ENCODE data around the gene PPP2R2D.

The PPP2R2D gene

GRCh38 chr10:131944976-131945695 lies 44.3 kb downstream of the PPP2R2D start:
- DNase-seq = no peak
- peaks cover 50% of the 10 kb centered on the region for H3K36me3 ChIP-seq
- H3K27ac ChIP-seq = no peak overlapping the region
- no peaks in the 10 kb centered on the region for H3K9me3 ChIP-seq (ENCODE audit: severe bottlenecking)
- H3K27me3 ChIP-seq (ENCODE audit: insufficient read depth, low read depth, severe bottlenecking) = no peaks in the 10 kb centered on the region
- H3K4me3 ChIP-seq (ENCODE audit: low read depth, low read length) = no peak overlapping the region
- TF ChIP-seq CTCF (IDR thresholded peaks at IDR 0.05; ENCODE audit: low read depth, low read length) = no peak

- H3K9me3 ChIP-seq (ENCODE audit: severe bottlenecking) = no peaks in the 10 kb centered on the region
- no peak overlapping the region for H3K27ac ChIP-seq
- H3K36me3 ChIP-seq = peaks cover 55% of the 10 kb centered on the region
- no peaks in the 10 kb centered on the region for H3K27me3 ChIP-seq (ENCODE audit: insufficient read depth, low read depth, severe bottlenecking)
- no peak overlapping the region for H3K4me3 ChIP-seq (ENCODE audit: low read depth, low read length)
- DNase-seq = no peak
- no peak for TF ChIP-seq CTCF (IDR thresholded peaks at IDR 0.05; ENCODE audit: low read depth, low read length)
These were observed 45.5 kb downstream of the PPP2R2D start for GRCh38 chr10:131946321-131946751.

GRCh38 chr10:131946880-131947279 lies 46.1 kb downstream of the PPP2R2D start:
- no peak overlapping the region for H3K27ac ChIP-seq

GRCh38 chr10:131947631-131948347 lies 47.0 kb downstream of the PPP2R2D start:
- Histone ChIP-seq H3K9me3 (ENCODE audit: severe bottlenecking) (no peaks in the 10 kb centered on the region), H3K4me3 (ENCODE audit: low read depth, low read length) (no peak overlapping the region), H3K27me3 (ENCODE audit: insufficient read depth, low read depth, severe bottlenecking) (no peaks in the 10 kb centered on the region), H3K27ac (no peak overlapping the region), H3K36me3 (peaks cover 59% of the 10 kb centered on the region)
- TF ChIP-seq CTCF (IDR thresholded peaks at IDR 0.05; ENCODE audit: low read depth, low read length) = no peak
- DNase-seq = no peak

More at GRCh38 chr10:131946880-131947279, 46.1 kb downstream of the PPP2R2D start:
- no peak overlapping the region for H3K4me3 ChIP-seq (ENCODE audit: low read depth, low read length)
- TF ChIP-seq CTCF (IDR thresholded peaks at IDR 0.05; ENCODE audit: low read depth, low read length) = no peak
- no peaks in the 10 kb centered on the region for H3K9me3 ChIP-seq (ENCODE audit: severe bottlenecking)
- H3K36me3 ChIP-seq = peaks cover 59% of the 10 kb centered on the region
- no peak for DNase-seq
- no peaks in the 10 kb centered on the region for H3K27me3 ChIP-seq (ENCODE audit: insufficient read depth, low read depth, severe bottlenecking)

- H3K9me3 ChIP-seq (ENCODE audit: severe bottlenecking) = no peaks in the 10 kb centered on the region
These were observed 47.7 kb downstream of the PPP2R2D start for GRCh38 chr10:131948501-131948900.

More at GRCh38 chr10:131948501-131948900, 47.7 kb downstream of the PPP2R2D start:
- Histone ChIP-seq H3K27me3 (ENCODE audit: insufficient read depth, low read depth, severe bottlenecking) (no peaks in the 10 kb centered on the region), H3K27ac (no peak overlapping the region), H3K4me3 (ENCODE audit: low read depth, low read length) (no peak overlapping the region), H3K36me3 (peaks cover 59% of the 10 kb centered on the region)
- no peak for DNase-seq
- no peak for TF ChIP-seq CTCF (IDR thresholded peaks at IDR 0.05; ENCODE audit: low read depth, low read length)
